Gastroesophageal sphincter (tissue), 4 donors: ENCODE data around the gene TMEM178A. TPM values are rescaled to one million over a fixed set of nuclear protein-coding genes. Genes with fewer than 3 reads are reported as not detected.

ENCODE experiments used
- ATAC-seq: fragments of 150-250 bp; one replicate; pipeline ENCODE4 v1.9.1; 2016; ENCODE audit warnings: mild to moderate bottlenecking, moderate library complexity
- H3K27ac ChIP-seq, 4 donors: fragments of 200-600 bp; sonication (generic) in 3 of 4; 1 replicate in 3 of 4; 2 replicates in 1 of 4; pipeline ENCODE4 v1.5.1; 2016 to 2019
- H3K27me3 ChIP-seq: fragments of 200-600 bp; sonication (generic); one replicate; pipeline ENCODE4 v1.5.1; 2019
- H3K36me3 ChIP-seq, 2 donors: fragments of 200-600 bp; sonication (generic); one replicate each; pipeline ENCODE4 v1.5.1; 2019; ENCODE audit warnings: control low read depth in 1 of 2
- H3K4me1 ChIP-seq, 3 donors: fragments of 200-600 bp; sonication (generic); 1 replicate in 2 of 3; 2 replicates in 1 of 3; pipeline ENCODE4 v1.5.1; 2016 to 2019; ENCODE audit warnings: control low read depth in 2 of 3
- H3K4me3 ChIP-seq, 2 donors: fragments of 200-600 bp; sonication (generic); one replicate each; pipeline ENCODE4 v1.5.1; 2019; ENCODE audit warnings: mild to moderate bottlenecking in 1 of 2, moderate library complexity in 1 of 2
- H3K9me3 ChIP-seq, 3 donors: fragments of 200-600 bp; sonication (generic); one replicate each; pipeline ENCODE4 v1.5.1; 2017 to 2019; ENCODE audit warnings: control low read depth in 2 of 3
- CTCF ChIP-seq, 4 experiments: fragments of 200-600 bp in 2 of 4; fragments of 450-650 bp in 2 of 4; sonication (generic) in 1 of 4; IDR thresholded peaks; one replicate each; pipeline ENCODE4 v1.5.1; 2017 to 2019; ENCODE audit warnings: antibody characterized with exemption in 4 of 4, mild to moderate bottlenecking in 2 of 4, moderate library complexity in 2 of 4
- EP300 ChIP-seq: sonication (generic); formaldehyde crosslinking; IDR thresholded peaks from one replicate; pipeline ENCODE4 v1.6.1; 2017; ENCODE audit warnings: antibody characterized with exemption, mild to moderate bottlenecking
- POLR2A ChIP-seq, 2 donors: fragments of 450-650 bp; IDR thresholded peaks; one replicate each; pipeline ENCODE4 v1.6.1; 2017; ENCODE audit warnings: antibody characterized with exemption in 2 of 2, mild to moderate bottlenecking in 2 of 2, moderate library complexity in 1 of 2
- POLR2AphosphoS5 ChIP-seq: sonication (generic); formaldehyde crosslinking; IDR thresholded peaks from one replicate; pipeline ENCODE4 v1.6.1; 2017; ENCODE audit warnings: antibody characterized with exemption
- WGBS, 2 donors: methylation state at CpG; one replicate each; pipeline ENCODE4 v1.1.5; 2018; ENCODE audit warnings: low coverage in 1 of 2; 5-methylcytosine and 5-hydroxymethylcytosine counted together
- total RNA-seq, 4 donors: library from RNA; depleted of rRNA; stranded (reverse); fragments of >200 nt; gene quantifications; one replicate each; pipeline ENCODE4 v1.1.0, GENCODE V29; 2016

The TMEM178A gene
- total RNA-seq, 4 donors from 2014 or later: 3.4 to 14.6 (median 4.8) TPM

- H3K9me3 ChIP-seq: no peaks in the 10 kb centered on the region
- peaks cover 0 to 48% of the 10 kb centered on the region in 2 donors for H3K36me3 ChIP-seq
- TF ChIP-seq CTCF (IDR thresholded peaks at IDR 0.05) (no peak), EP300 (no peak), POLR2AphosphoS5 (no peak), POLR2A (IDR thresholded peaks at IDR 0.05) (no peak)
- WGBS, 2 donors: 76 to 86% methylated on average over 1 to 3 of the region's 3 CpGs
- no peak overlapping the region for H3K27ac ChIP-seq
- H3K27me3 ChIP-seq: no peaks in the 10 kb centered on the region
- H3K4me1 ChIP-seq: peaks cover 0 to 5% (median 0%) of the 10 kb centered on the region in 3 donors
- H3K4me3 ChIP-seq: no peak overlapping the region
- no peak for ATAC-seq
These were observed 65.8 kb downstream of the TMEM178A start for GRCh38 chr2:39731546-39731945.

- TF ChIP-seq POLR2AphosphoS5 (no peak), POLR2A (IDR thresholded peaks at IDR 0.05) (no peak), EP300 (no peak), CTCF (IDR thresholded peaks at IDR 0.05) (no peak)
- 83% methylated on average over 1 of the region's 1 CpG; no CpG with 5 or more reads in 1 of the 2 donors for WGBS, 2 donors
- Histone ChIP-seq H3K4me1 (peaks cover 0 to 5% (median 0%) of the 10 kb centered on the region in 3 donors), H3K27me3 (no peaks in the 10 kb centered on the region), H3K9me3 (no peaks in the 10 kb centered on the region), H3K27ac (no peak overlapping the region), H3K4me3 (no peak overlapping the region), H3K36me3 (peaks cover 0 to 53% of the 10 kb centered on the region in 2 donors)
- ATAC-seq: peak; percentile 17
These were observed 66.8 kb downstream of the TMEM178A start for GRCh38 chr2:39732482-39732881.

- H3K4me1 ChIP-seq: peaks cover 0 to 5% (median 0%) of the 10 kb centered on the region in 3 donors
- TF ChIP-seq POLR2A (IDR thresholded peaks at IDR 0.05): no peak
- no peak for TF ChIP-seq POLR2AphosphoS5
- H3K4me3 ChIP-seq: no peak overlapping the region
- no peaks in the 10 kb centered on the region for H3K9me3 ChIP-seq
- H3K36me3 ChIP-seq: peaks cover 0 to 60% of the 10 kb centered on the region in 2 donors
- no peaks in the 10 kb centered on the region for H3K27me3 ChIP-seq
- no peak overlapping the region for H3K27ac ChIP-seq
- no peak for ATAC-seq
- WGBS, 2 donors: 90 to 93% methylated on average over 9 to 10 of the region's 10 CpGs
These were observed 67.5 kb downstream of the TMEM178A start for GRCh38 chr2:39733070-39733674.

GRCh38 chr2:39734445-39734844, 68.7 kb downstream of the TMEM178A start:
- Histone ChIP-seq H3K27me3 (no peaks in the 10 kb centered on the region), H3K4me3 (no peak overlapping the region), H3K4me1 (peaks cover 0 to 5% (median 0%) of the 10 kb centered on the region in 3 donors), H3K36me3 (peaks cover 0 to 72% of the 10 kb centered on the region in 2 donors), H3K9me3 (no peaks in the 10 kb centered on the region), H3K27ac (no peak overlapping the region)
- no peak for ATAC-seq
- TF ChIP-seq POLR2A (IDR thresholded peaks at IDR 0.05): no peak
- no peak for TF ChIP-seq CTCF (IDR thresholded peaks at IDR 0.05)
- no peak for TF ChIP-seq EP300

- no peak for ATAC-seq
- Histone ChIP-seq H3K27ac (no peak overlapping the region), H3K9me3 (no peaks in the 10 kb centered on the region), H3K27me3 (no peaks in the 10 kb centered on the region), H3K4me1 (peaks cover 0 to 5% (median 0%) of the 10 kb centered on the region in 3 donors), H3K4me3 (no peak overlapping the region), H3K36me3 (peaks cover 0 to 73% of the 10 kb centered on the region in 2 donors)
- 81 to 96% methylated on average over 3 of the region's 3 CpGs for WGBS, 2 donors
- TF ChIP-seq POLR2AphosphoS5 (no peak), EP300 (no peak), POLR2A (IDR thresholded peaks at IDR 0.05) (no peak), CTCF (IDR thresholded peaks at IDR 0.05) (no peak)
These were observed 69.9 kb downstream of the TMEM178A start for GRCh38 chr2:39735648-39736047.
